Liver (tissue), 9 donors: ENCODE results near the gene CCT2. TPM values are rescaled to one million over a fixed set of nuclear protein-coding genes. Genes with fewer than 3 reads are reported as not detected.

Experiments
- DNase-seq: peaks from one replicate; pipeline ENCODE4 v3.0.0-alpha.2; 2017; ENCODE audit warnings: low spot score
- H3K27ac ChIP-seq, 2 donors: one replicate each; pipeline ENCODE4 v1.7.0; 2013; ENCODE audit warnings: inconsistent platforms in 2 of 2, low read length in 2 of 2, control low read depth in 1 of 2, low read depth in 1 of 2, mild to moderate bottlenecking in 1 of 2
- H3K27me3 ChIP-seq, 4 donors: one replicate each; pipeline versions ENCODE4 v1.6.1 to v1.7.0; 2013; ENCODE audit warnings: low read length in 3 of 4, inconsistent platforms in 1 of 4, mild to moderate bottlenecking in 1 of 4, moderate library complexity in 1 of 4; ENCODE audit not compliant: control insufficient read depth in 4 of 4, insufficient read depth in 4 of 4
- H3K36me3 ChIP-seq, 4 donors: one replicate each; pipeline versions ENCODE4 v1.6.1 to v1.7.0; 2013; ENCODE audit warnings: low read length in 3 of 4, mild to moderate bottlenecking in 3 of 4, low read depth in 1 of 4, moderate library complexity in 1 of 4; ENCODE audit not compliant: control insufficient read depth in 4 of 4, insufficient read depth in 3 of 4
- H3K4me1 ChIP-seq, 4 donors: one replicate each; pipeline versions ENCODE4 v1.6.1 to v1.7.0; 2013; ENCODE audit warnings: low read length in 3 of 4, mild to moderate bottlenecking in 3 of 4, moderate library complexity in 1 of 4; ENCODE audit not compliant: control insufficient read depth in 4 of 4, insufficient read depth in 4 of 4
- H3K4me3 ChIP-seq, 3 donors: one replicate each; pipeline versions ENCODE4 v1.6.1 to v1.7.0; 2013; ENCODE audit warnings: low read length in 3 of 3, control low read depth in 1 of 3, low read depth in 1 of 3, mild to moderate bottlenecking in 1 of 3
- H3K9ac ChIP-seq, 2 donors: one replicate each; pipeline ENCODE4 v1.7.0; 2013; ENCODE audit warnings: low read length in 2 of 2, mild to moderate bottlenecking in 2 of 2, moderate library complexity in 2 of 2, control low read depth in 1 of 2, low read depth in 1 of 2
- H3K9me3 ChIP-seq, 4 donors: one replicate each; pipeline versions ENCODE4 v1.6.1 to v1.7.0; 2013; ENCODE audit warnings: low read length in 3 of 4; ENCODE audit not compliant: control insufficient read depth in 4 of 4
- CTCF ChIP-seq: fragments of 150-350 bp; IDR thresholded peaks from 2 replicates; pipeline ENCODE4 v1.5.1; 2017; ENCODE audit warnings: improper control_type of control experiment, low read depth, low read length; ENCODE audit not compliant: missing input control
- EGR1 ChIP-seq, 2 donors: IDR thresholded peaks; 2 replicates each; pipeline ENCODE4 v1.6.1; 2016 to 2018; ENCODE audit warnings: antibody characterized with exemption in 2 of 2, low read depth in 2 of 2
- FOXA1 ChIP-seq: IDR thresholded peaks from 2 replicates; pipeline ENCODE4 v1.6.1; 2016; ENCODE audit warnings: antibody characterized with exemption
- FOXA2 ChIP-seq: IDR thresholded peaks from 2 replicates; pipeline ENCODE4 v1.6.1; 2016; ENCODE audit warnings: antibody characterized with exemption
- GABPA ChIP-seq, 2 donors: IDR thresholded peaks in 1 of 2; conservative IDR thresholded peaks in 1 of 2; 2 replicates each; pipeline ENCODE4 v1.6.1; 2016; ENCODE audit warnings: antibody characterized with exemption in 2 of 2, mild to moderate bottlenecking in 1 of 2, moderate library complexity in 1 of 2
- HNF4A ChIP-seq, 2 donors: conservative IDR thresholded peaks; 2 replicates each; pipeline ENCODE4 v1.6.1; 2016; ENCODE audit warnings: antibody characterized with exemption in 2 of 2, mild to moderate bottlenecking in 2 of 2
- HNF4G ChIP-seq: IDR thresholded peaks from 2 replicates; pipeline ENCODE4 v1.6.1; 2016; ENCODE audit warnings: antibody characterized with exemption
- NR2F2 ChIP-seq: IDR thresholded peaks from 2 replicates; pipeline ENCODE4 v1.6.1; 2016; ENCODE audit warnings: antibody characterized with exemption
- RAD21 ChIP-seq, 2 donors: IDR thresholded peaks; 2 replicates each; pipeline ENCODE4 v1.6.1; 2016; ENCODE audit warnings: antibody characterized with exemption in 2 of 2, mild to moderate bottlenecking in 2 of 2
- REST ChIP-seq: IDR thresholded peaks from 2 replicates; pipeline ENCODE4 v1.6.1; 2016; ENCODE audit warnings: antibody characterized with exemption, mild to moderate bottlenecking
- RXRA ChIP-seq, 2 donors: IDR thresholded peaks; 2 replicates each; pipeline ENCODE4 v1.6.1; 2017 to 2018; ENCODE audit warnings: antibody characterized with exemption in 2 of 2, mild to moderate bottlenecking in 1 of 2
- TAF1 ChIP-seq: conservative IDR thresholded peaks from 2 replicates; pipeline ENCODE4 v1.6.1; 2016; ENCODE audit warnings: antibody characterized with exemption, mild to moderate bottlenecking
- YY1 ChIP-seq: IDR thresholded peaks from 2 replicates; pipeline ENCODE4 v1.6.1; 2016; ENCODE audit warnings: antibody characterized with exemption, mild to moderate bottlenecking
- WGBS: extraction: QIAGEN DNeasy Blood & Tissue Kit; methylation state at CpG from one replicate; pipeline ENCODE4 v1.1.7; 2013; 5-methylcytosine and 5-hydroxymethylcytosine counted together
- polyA plus RNA-seq, 2 donors: library from polyadenylated mRNA; stranded (reverse) in 1 of 2; unstranded in 1 of 2; fragments of 200-250 nt in 1 of 2; fragments of >200 nt in 1 of 2; fragmentation: Nextera tagmentation in 1 of 2; extraction: Ambion mirVana in 1 of 2; gene quantifications; one replicate each; pipeline versions ENCODE4 v1.2.1 to v1.2.3, GENCODE V29; 2013 to 2015
- total RNA-seq, 2 donors: library from RNA; depleted of rRNA; stranded (reverse); fragments of >200 nt; gene quantifications; one replicate each; pipeline ENCODE4 v1.2.3, GENCODE V29; 2014
- donor health status: healthy.
- donor health status: healthy.
- donor health status: healthy.
- donor health status: healthy.
- donor health status: healthy.

Gene CCT2
- total and polyA plus RNA-seq, 4 donors = 43.6 to 145 (median 80.6) TPM

- Histone ChIP-seq H3K27me3 (no peaks in the 10 kb centered on the region), H3K36me3 (peaks cover 6 to 32% (median 26%) of the 10 kb centered on the region in 4 donors), H3K27ac (no peak overlapping the region), H3K4me3 (no peak overlapping the region), H3K4me1 (peaks cover 0 to 3% (median 0%) of the 10 kb centered on the region in 4 donors), H3K9ac (peak overlapping the region in 1 of 2 donors; percentile 38), H3K9me3 (no peaks in the 10 kb centered on the region)
- TF ChIP-seq CTCF (peak; percentile 75), RXRA (IDR thresholded peaks at IDR 0.05) (no peak), RAD21 (IDR thresholded peaks at IDR 0.05) (peak; percentile 89), FOXA2 (no peak)
- 43% methylated on average over 6 of the region's 6 CpGs for WGBS
- peak; percentile 46 for DNase-seq
Measured at GRCh38 chr12:69570545-69571399, 14.5 kb upstream of the CCT2 start.

- no peaks in the 10 kb centered on the region for H3K9me3 ChIP-seq
- 97% methylated on average over 3 of the region's 3 CpGs for WGBS
- H3K4me1 ChIP-seq = peaks cover 0 to 3% (median 0%) of the 10 kb centered on the region in 4 donors
- DNase-seq = no peak
- TF ChIP-seq REST (no peak), FOXA1 (no peak), GABPA (IDR thresholded peaks at IDR 0.05 in 1 of 2, conservative IDR thresholded peaks at IDR 0.05 in 1 of 2) (no peak), RAD21 (IDR thresholded peaks at IDR 0.05) (no peak), TAF1 (no peak), FOXA2 (no peak), HNF4A (conservative IDR thresholded peaks at IDR 0.05) (no peak), YY1 (no peak), HNF4G (no peak)
- peaks cover 6 to 31% (median 19%) of the 10 kb centered on the region in 4 donors for H3K36me3 ChIP-seq
- no peak overlapping the region for H3K9ac ChIP-seq
- H3K27me3 ChIP-seq = no peaks in the 10 kb centered on the region
- no peak overlapping the region for H3K4me3 ChIP-seq
- H3K27ac ChIP-seq = no peak overlapping the region
Measured at GRCh38 chr12:69575346-69575745, 9.9 kb upstream of the CCT2 start.

GRCh38 chr12:69578283-69578682, 7.0 kb upstream of the CCT2 start:
- Histone ChIP-seq H3K9ac (no peak overlapping the region), H3K36me3 (peaks cover 6 to 24% (median 12%) of the 10 kb centered on the region in 4 donors), H3K27ac (no peak overlapping the region), H3K4me3 (no peak overlapping the region), H3K27me3 (no peaks in the 10 kb centered on the region), H3K9me3 (no peaks in the 10 kb centered on the region), H3K4me1 (no peaks in the 10 kb centered on the region)
- no peak for TF ChIP-seq EGR1 (IDR thresholded peaks at IDR 0.05; ENCODE audit: low read depth in 2 of 2)
- no peak for TF ChIP-seq HNF4G
- TF ChIP-seq RAD21 (IDR thresholded peaks at IDR 0.05) = no peak
- no peak for TF ChIP-seq TAF1
- TF ChIP-seq NR2F2 = no peak
- TF ChIP-seq GABPA (IDR thresholded peaks at IDR 0.05 in 1 of 2, conservative IDR thresholded peaks at IDR 0.05 in 1 of 2) = no peak
- 87% methylated on average over 2 of the region's 2 CpGs for WGBS
- DNase-seq = no peak
